Keratinocyte (primary cell): ENCODE measurements around the gene MFSD6. TPM values are rescaled to one million over a fixed set of nuclear protein-coding genes. Genes with fewer than 3 reads are reported as not detected.

Experiments used
- DNase-seq: peaks from one replicate; pipeline ENCODE4 v3.0.0-alpha.2; 2011; ENCODE audit warnings: low read depth, missing footprints, low spot score
- FAIRE-seq: peaks from 2 replicates; lab custom pipeline; 2011; peaks lifted over from hg19 to GRCh38; lab: Jason Lieb, UNC
- H2AFZ ChIP-seq: 2 replicates; pipeline ENCODE4 v1.6.0; 2012; ENCODE audit warnings: low read length, control low read depth, inconsistent platforms; ENCODE audit not compliant: control insufficient read depth
- H3K27ac ChIP-seq: 2 replicates; pipeline ENCODE4 v1.5.1; 2011; ENCODE audit warnings: low read length; ENCODE audit not compliant: control insufficient read depth, insufficient read depth
- H3K27me3 ChIP-seq: 3 replicates; pipeline ENCODE4 v1.6.0; 2011; ENCODE audit warnings: low read length; ENCODE audit not compliant: control insufficient read depth, insufficient read depth; ENCODE audit errors: extremely low read depth
- H3K36me3 ChIP-seq, 2 experiments: 2 replicates in 1 of 2; 3 replicates in 1 of 2; pipeline ENCODE4 v1.5.1; 2011; ENCODE audit warnings: low read length in 2 of 2, mild to moderate bottlenecking in 1 of 2; ENCODE audit not compliant: control insufficient read depth in 2 of 2, insufficient read depth in 2 of 2; ENCODE audit errors: extremely low read depth in 1 of 2
- H3K4me1 ChIP-seq: 3 replicates; pipeline ENCODE4 v1.5.1; 2011; ENCODE audit warnings: low read length; ENCODE audit not compliant: control insufficient read depth, insufficient read depth; ENCODE audit errors: extremely low read depth
- H3K4me2 ChIP-seq: 3 replicates; pipeline ENCODE4 v1.6.0; 2011; ENCODE audit warnings: low read depth, low read length; ENCODE audit not compliant: control insufficient read depth, insufficient read depth; ENCODE audit errors: extremely low read depth
- H3K4me3 ChIP-seq, 3 experiments: fragments of 200-600 bp in 1 of 3; sonication (generic) in 1 of 3; 2 replicates in 2 of 3; 3 replicates in 1 of 3; pipeline ENCODE4 v1.5.1; 2011 to 2016; ENCODE audit warnings: low read length in 3 of 3, mild to moderate bottlenecking in 3 of 3, control low read depth in 2 of 3, inconsistent platforms in 1 of 3, low read depth in 1 of 3, mixed read lengths in 1 of 3, mixed run types in 1 of 3, moderate library complexity in 1 of 3; ENCODE audit not compliant: control insufficient read depth in 2 of 3, insufficient read depth in 2 of 3; ENCODE audit errors: extremely low read depth in 1 of 3
- H3K79me2 ChIP-seq: 2 replicates; pipeline ENCODE4 v1.6.0; 2012; ENCODE audit warnings: low read length; ENCODE audit not compliant: control insufficient read depth, insufficient read depth
- H3K9ac ChIP-seq: 3 replicates; pipeline ENCODE4 v1.6.0; 2011; ENCODE audit warnings: low read length; ENCODE audit not compliant: control insufficient read depth, insufficient read depth; ENCODE audit errors: extremely low read depth
- H3K9me1 ChIP-seq: 3 replicates; pipeline ENCODE4 v1.6.0; 2011; ENCODE audit warnings: low read length; ENCODE audit not compliant: control insufficient read depth, insufficient read depth; ENCODE audit errors: extremely low read depth
- H3K9me3 ChIP-seq: 2 replicates; pipeline ENCODE4 v1.5.1; 2012; ENCODE audit warnings: low read depth, low read length; ENCODE audit not compliant: control insufficient read depth
- H4K20me1 ChIP-seq: 3 replicates; pipeline ENCODE4 v1.6.0; 2011; ENCODE audit warnings: low read length; ENCODE audit not compliant: control insufficient read depth, insufficient read depth; ENCODE audit errors: extremely low read depth
- EZH2 ChIP-seq: IDR thresholded peaks from one replicate; pipeline ENCODE4 v1.6.1; 2012; ENCODE audit warnings: inconsistent platforms, mild to moderate bottlenecking, low read length, moderate library complexity
- dilution Hi-C: fragments of 300-500 bp; cut with MboI; formaldehyde crosslinking; loops from one replicate; pipeline ENCODE4 v1.7.0; 2020; ENCODE audit warnings: low sequenced_read_pairs; ENCODE audit not compliant: extremely low pct_ligation_motif_present
- polyA plus RNA-seq, 5 experiments: library from polyadenylated mRNA; depleted of rRNA in 3 of 5; stranded (reverse) in 3 of 5; stranded (forward) in 1 of 5; unstranded in 1 of 5; fragments of >200 nt; gene quantifications; 1 replicate in 1 of 5; 2 replicates in 3 of 5; 3 replicates in 1 of 5; pipeline versions ENCODE4 v1.2.1 to v1.2.3, GENCODE V29; 2011 to 2012; ENCODE audit warnings: missing spikeins in 2 of 5, low read depth in 1 of 5, low replicate concordance in 1 of 5
- TF ChIP-seq, protein P1 (sequence below), 3 experiments: IDR thresholded peaks in 1 of 3; conservative IDR thresholded peaks in 1 of 3; optimal IDR thresholded peaks in 1 of 3; 2 replicates in 2 of 3; 3 replicates in 1 of 3; pipeline versions ENCODE3 to v1.5.1; 2011; ENCODE audit warnings: low read length in 3 of 3, mild to moderate bottlenecking in 3 of 3, moderate library complexity in 2 of 3, control low read depth in 1 of 3, inconsistent platforms in 1 of 3; ENCODE audit not compliant: insufficient read depth in 2 of 3; ENCODE audit errors: extremely low read depth in 1 of 3

Gene MFSD6
- polyA plus RNA-seq, 1 donor (not counting 4 experiments of a cell fraction or from before 2014, with no cell fraction given) = 11.0 TPM

DNA sequence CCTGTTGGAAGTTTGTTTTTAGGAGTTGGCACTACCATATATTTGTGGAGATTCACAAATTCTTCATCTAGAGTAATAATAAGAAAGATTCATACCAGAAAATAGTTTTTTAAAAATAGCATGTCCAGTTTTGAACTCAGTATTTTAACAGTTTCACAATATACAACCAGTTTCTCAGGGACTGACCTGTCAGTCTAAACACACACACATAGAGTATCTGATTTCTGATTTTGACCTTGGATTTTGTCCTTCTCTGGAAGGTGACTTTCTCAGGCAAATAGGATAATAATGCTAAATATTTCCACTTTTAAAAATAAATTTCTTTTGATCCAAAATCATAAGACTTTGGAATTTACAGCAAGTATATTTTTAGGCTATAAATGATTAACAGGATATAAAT, 32.0 kb downstream of the MFSD6 start:
- FAIRE-seq (no peak), DNase-seq (no peak)
- Histone ChIP-seq H3K4me2 (no peak overlapping the region), H2AFZ (no peak overlapping the region), H3K36me3 (peaks cover 0 to 8% of the 10 kb centered on the region in 2 experiments), H3K9me3 (no peaks in the 10 kb centered on the region), H3K79me2 (no peaks in the 10 kb centered on the region), H3K27me3 (no peaks in the 10 kb centered on the region), H3K4me3 (no peak overlapping the region), H3K27ac (no peak overlapping the region), H4K20me1 (no peaks in the 10 kb centered on the region), H3K9ac (no peak overlapping the region), H3K9me1 (no peaks in the 10 kb centered on the region), H3K4me1 (no peaks in the 10 kb centered on the region)
- TF ChIP-seq EZH2 = no peak
- TF ChIP-seq, protein P1, sequence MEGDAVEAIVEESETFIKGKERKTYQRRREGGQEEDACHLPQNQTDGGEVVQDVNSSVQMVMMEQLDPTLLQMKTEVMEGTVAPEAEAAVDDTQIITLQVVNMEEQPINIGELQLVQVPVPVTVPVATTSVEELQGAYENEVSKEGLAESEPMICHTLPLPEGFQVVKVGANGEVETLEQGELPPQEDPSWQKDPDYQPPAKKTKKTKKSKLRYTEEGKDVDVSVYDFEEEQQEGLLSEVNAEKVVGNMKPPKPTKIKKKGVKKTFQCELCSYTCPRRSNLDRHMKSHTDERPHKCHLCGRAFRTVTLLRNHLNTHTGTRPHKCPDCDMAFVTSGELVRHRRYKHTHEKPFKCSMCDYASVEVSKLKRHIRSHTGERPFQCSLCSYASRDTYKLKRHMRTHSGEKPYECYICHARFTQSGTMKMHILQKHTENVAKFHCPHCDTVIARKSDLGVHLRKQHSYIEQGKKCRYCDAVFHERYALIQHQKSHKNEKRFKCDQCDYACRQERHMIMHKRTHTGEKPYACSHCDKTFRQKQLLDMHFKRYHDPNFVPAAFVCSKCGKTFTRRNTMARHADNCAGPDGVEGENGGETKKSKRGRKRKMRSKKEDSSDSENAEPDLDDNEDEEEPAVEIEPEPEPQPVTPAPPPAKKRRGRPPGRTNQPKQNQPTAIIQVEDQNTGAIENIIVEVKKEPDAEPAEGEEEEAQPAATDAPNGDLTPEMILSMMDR (optimal IDR thresholded peaks at IDR 0.05 in 1 of 3, IDR thresholded peaks at IDR 0.05 in 1 of 3, conservative IDR thresholded peaks at IDR 0.05 in 1 of 3; ENCODE audit: extremely low read depth in 1 of 3, insufficient read depth in 2 of 3, low read length in 3 of 3) = no peak
- dilution Hi-C loops = no loop called here

DNA sequence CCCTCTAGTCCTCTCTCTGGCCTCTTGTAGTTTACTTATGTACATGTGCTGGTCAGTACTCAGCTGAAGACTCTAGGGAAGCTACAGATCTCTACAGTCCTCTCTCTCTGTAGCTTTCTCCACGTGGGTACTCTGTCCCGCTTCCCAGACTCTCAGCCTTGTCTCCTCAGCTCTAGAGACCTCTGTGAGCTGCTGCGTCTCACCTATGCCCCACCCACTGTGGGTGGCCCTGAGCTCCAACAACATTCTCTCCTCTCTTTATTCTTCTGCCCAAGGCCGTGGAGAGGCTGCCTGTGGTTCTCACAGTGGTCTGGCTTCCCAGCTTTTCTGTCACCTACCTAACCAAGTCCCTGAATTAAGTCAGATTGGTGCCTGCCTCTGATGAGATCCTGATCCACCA, 33.4 kb downstream of the MFSD6 start:
- Histone ChIP-seq H3K27me3 (no peaks in the 10 kb centered on the region), H4K20me1 (no peaks in the 10 kb centered on the region), H2AFZ (no peak overlapping the region), H3K9ac (no peak overlapping the region), H3K79me2 (no peaks in the 10 kb centered on the region), H3K9me1 (no peaks in the 10 kb centered on the region), H3K4me3 (no peak overlapping the region), H3K36me3 (peaks cover 0 to 5% of the 10 kb centered on the region in 2 experiments), H3K4me1 (no peaks in the 10 kb centered on the region), H3K9me3 (no peaks in the 10 kb centered on the region), H3K4me2 (no peak overlapping the region), H3K27ac (no peak overlapping the region)
- no peak for FAIRE-seq
- dilution Hi-C loops = no loop called here
- TF ChIP-seq, protein P1 (optimal IDR thresholded peaks at IDR 0.05 in 1 of 3, IDR thresholded peaks at IDR 0.05 in 1 of 3, conservative IDR thresholded peaks at IDR 0.05 in 1 of 3; ENCODE audit: extremely low read depth in 1 of 3, insufficient read depth in 2 of 3, low read length in 3 of 3) = no peak
- no peak for TF ChIP-seq EZH2
- no peak for DNase-seq
